Ovary (tissue), 9 donors: ENCODE results near the gene TMEM176B. TPM values are rescaled to one million over a fixed set of nuclear protein-coding genes. Genes with fewer than 3 reads are reported as not detected.

ENCODE experiments used
- DNase-seq, 5 donors: peaks; one replicate each; pipeline ENCODE4 v3.0.0-alpha.2; 2019 to 2020
- H3K27ac ChIP-seq, 2 donors: fragments of 200-600 bp; one replicate each; pipeline versions ENCODE4 v1.5.1 to v1.8.0; 2019 to 2022
- H3K27me3 ChIP-seq: fragments of 200-600 bp; one replicate; pipeline ENCODE4 v1.8.0; 2022
- H3K36me3 ChIP-seq: fragments of 200-600 bp; sonication (generic); one replicate; pipeline ENCODE4 v1.5.1; 2019
- H3K4me1 ChIP-seq: one replicate; pipeline ENCODE4 v1.8.1; 2013; ENCODE audit warnings: mild to moderate bottlenecking, moderate library complexity; ENCODE audit not compliant: insufficient read depth
- H3K4me3 ChIP-seq: fragments of 200-600 bp; sonication (generic); one replicate; pipeline ENCODE4 v1.5.1; 2017
- H3K9me3 ChIP-seq, 2 donors: fragments of 200-600 bp in 1 of 2; sonication (generic) in 1 of 2; one replicate each; pipeline versions ENCODE4 v1.5.1 to v1.8.1; 2013 to 2019; ENCODE audit warnings: mild to moderate bottlenecking in 1 of 2, moderate library complexity in 1 of 2
- CTCF ChIP-seq, 3 donors: fragments of 450-650 bp in 2 of 3; fragments of 200-600 bp in 1 of 3; IDR thresholded peaks; one replicate each; pipeline versions ENCODE4 v1.5.1 to v1.8.0; 2016 to 2022; ENCODE audit warnings: antibody characterized with exemption in 3 of 3, mild to moderate bottlenecking in 1 of 3
- EP300 ChIP-seq: sonication (generic); formaldehyde crosslinking; IDR thresholded peaks from one replicate; pipeline ENCODE4 v1.6.1; 2017; ENCODE audit warnings: antibody characterized with exemption
- POLR2A ChIP-seq: fragments of 450-650 bp; IDR thresholded peaks from one replicate; pipeline ENCODE4 v1.6.1; 2017; ENCODE audit warnings: antibody characterized with exemption, mild to moderate bottlenecking, moderate library complexity
- WGBS, 3 donors: extraction: QIAGEN DNeasy Blood & Tissue Kit in 1 of 3; methylation state at CpG; one replicate each; pipeline versions ENCODE4 v1.1.5 to v1.1.7; 2013 to 2017; 5-methylcytosine and 5-hydroxymethylcytosine counted together
- intact Hi-C, 4 donors: fragments of 100-400 bp; cut with DNase I; formaldehyde crosslinking; loops; one replicate each; pipeline versions ENCODE4 v1.11.0 to v1.15.1; 2022 to 2023
- polyA plus RNA-seq, 2 donors: library from polyadenylated mRNA; stranded (reverse); fragments of 200-250 nt in 1 of 2; fragments of 350-450 nt in 1 of 2; fragmentation: Illumina TruSeq in 1 of 2; extraction: RNeasy Lipid Tissue Mini Kit (QIAGEN cat#74804) in 1 of 2; gene quantifications; one replicate each; pipeline ENCODE4 v1.2.3, GENCODE V29; 2013 to 2014
- total RNA-seq, 7 donors: library from RNA; depleted of rRNA in 2 of 7; stranded (reverse); fragments of >200 nt in 2 of 7; fragmentation: NEBNext Ultra II Directional in 3 of 7; extraction: Animal tissue kit (Norgen Biotek cat#: 25700) in 3 of 7; gene quantifications; one replicate each; pipeline versions ENCODE4 v1.1.0 to v1.2.4, GENCODE V29; 2016 to 2023
- donor health status: DM: no; HTN: no; CAD: no; lungs with moderate emphysema.
- donor health status: DM: no; HTN: no; CAD: no.
- donor health status: Bipolar disorder and iron deficiency.
- donor health status: DM: yes; HTN: yes; CAD: no.
- donor health status: DM: no; HTN: no; CAD: no.
- donor health status: DM: yes; HTN: yes; CAD: no.

Gene TMEM176B
- total and polyA plus RNA-seq, 9 donors = 86.7 to 145 (median 131) TPM

- Histone ChIP-seq H3K4me3 (no peak overlapping the region), H3K27ac (no peak overlapping the region), H3K27me3 (no peaks in the 10 kb centered on the region), H3K4me1 (no peaks in the 10 kb centered on the region), H3K9me3 (no peaks in the 10 kb centered on the region), H3K36me3 (no peaks in the 10 kb centered on the region)
- intact Hi-C loops = no loop called here
- 58 to 79% (median 76%) methylated on average over 1 of the region's 1 CpG for WGBS, 3 donors
- no peak for DNase-seq
- TF ChIP-seq POLR2A (no peak), CTCF (IDR thresholded peaks at IDR 0.05) (no peak), EP300 (no peak)
Measured at GRCh38 chr7:150759479-150759878, 40.7 kb downstream of the TMEM176B start.

GRCh38 chr7:150756858-150757257 lies 43.3 kb downstream of the TMEM176B start:
- no peak for TF ChIP-seq CTCF (IDR thresholded peaks at IDR 0.05)
- no peak for TF ChIP-seq POLR2A
- TF ChIP-seq EP300 = no peak

GRCh38 chr7:150756166-150756565 lies 44.0 kb downstream of the TMEM176B start:
- Histone ChIP-seq H3K4me3 (no peak overlapping the region), H3K4me1 (peaks cover 2% of the 10 kb centered on the region), H3K36me3 (no peaks in the 10 kb centered on the region), H3K27me3 (no peaks in the 10 kb centered on the region), H3K27ac (no peak overlapping the region), H3K9me3 (no peaks in the 10 kb centered on the region)
- intact Hi-C loops = no loop called here
- WGBS, 3 donors = 83 to 86% (median 85%) methylated on average over 3 of the region's 3 CpGs
- no peak for DNase-seq
- TF ChIP-seq CTCF (IDR thresholded peaks at IDR 0.05) (no peak), POLR2A (no peak), EP300 (no peak)

More at GRCh38 chr7:150756858-150757257, 43.3 kb downstream of the TMEM176B start:
- intact Hi-C loops = no loop called here
- no peak for DNase-seq
- Histone ChIP-seq H3K27ac (no peak overlapping the region), H3K4me1 (peaks cover 2% of the 10 kb centered on the region), H3K4me3 (no peak overlapping the region), H3K9me3 (no peaks in the 10 kb centered on the region), H3K27me3 (no peaks in the 10 kb centered on the region), H3K36me3 (no peaks in the 10 kb centered on the region)
- WGBS, 3 donors = 51 to 59% (median 51%) methylated on average over 1 of the region's 1 CpG

GRCh38 chr7:150755473-150756099 lies 44.6 kb downstream of the TMEM176B start:
- TF ChIP-seq EP300 (no peak), POLR2A (no peak), CTCF (IDR thresholded peaks at IDR 0.05) (no peak)
- 63 to 81% (median 68%) methylated on average over 4 of the region's 4 CpGs for WGBS, 3 donors

More at GRCh38 chr7:150755473-150756099, 44.6 kb downstream of the TMEM176B start:
- H3K27me3 ChIP-seq = no peaks in the 10 kb centered on the region
- H3K9me3 ChIP-seq = no peaks in the 10 kb centered on the region
- H3K36me3 ChIP-seq = no peaks in the 10 kb centered on the region
- intact Hi-C loops = no loop called here
- peaks cover 2% of the 10 kb centered on the region for H3K4me1 ChIP-seq
- H3K4me3 ChIP-seq = no peak overlapping the region
- H3K27ac ChIP-seq = no peak overlapping the region
- DNase-seq = no peak
